KMS-11 (cell line): ENCODE measurements around the gene ACKR3.

Experiments
- H2AFZ ChIP-seq: fragments of 200-600 bp; sonication (generic); 2 replicates; pipeline ENCODE4 v1.6.1; 2016; ENCODE audit warnings: antibody characterized with exemption, mixed run types, low read depth
- H3K27ac ChIP-seq: fragments of 200-600 bp; sonication (generic); 2 replicates; pipeline ENCODE4 v1.6.1; 2016; ENCODE audit warnings: mild to moderate bottlenecking, mixed run types
- H3K27me3 ChIP-seq: fragments of 200-600 bp; sonication (generic); 2 replicates; pipeline ENCODE4 v1.6.1; 2017; ENCODE audit warnings: mild to moderate bottlenecking, low read depth, mixed run types, moderate library complexity; ENCODE audit not compliant: insufficient read depth
- H3K36me3 ChIP-seq: fragments of 200-600 bp; sonication (generic); 2 replicates; pipeline ENCODE4 v1.6.1; 2017; ENCODE audit warnings: mild to moderate bottlenecking, mixed run types; ENCODE audit not compliant: insufficient read depth
- H3K4me1 ChIP-seq: fragments of 200-600 bp; sonication (generic); 2 replicates; pipeline ENCODE4 v1.6.1; 2016; ENCODE audit warnings: mild to moderate bottlenecking, low read depth, mixed run types; ENCODE audit not compliant: poor library complexity, severe bottlenecking
- H3K4me2 ChIP-seq: fragments of 200-600 bp; sonication (generic); 2 replicates; pipeline ENCODE4 v1.7.0; 2016; ENCODE audit warnings: mild to moderate bottlenecking, mixed run types
- H3K4me3 ChIP-seq: fragments of 200-600 bp; sonication (generic); IDR thresholded peaks from 2 replicates; pipeline ENCODE4 v1.6.1; 2017; ENCODE audit warnings: low read depth, low read length, mixed read lengths; ENCODE audit not compliant: insufficient read depth
- H3K79me2 ChIP-seq: fragments of 200-600 bp; sonication (generic); 2 replicates; pipeline ENCODE4 v1.6.1; 2016; ENCODE audit warnings: low read depth, mixed run types; ENCODE audit not compliant: insufficient read depth
- H3K9ac ChIP-seq: fragments of 200-600 bp; sonication (generic); 2 replicates; pipeline ENCODE4 v1.6.1; 2016; ENCODE audit warnings: mild to moderate bottlenecking, mixed run types
- H4K20me1 ChIP-seq: fragments of 200-600 bp; sonication (generic); 2 replicates; pipeline ENCODE4 v1.6.1; 2016; ENCODE audit warnings: mild to moderate bottlenecking, mixed run types; ENCODE audit not compliant: insufficient read depth
- CTCF ChIP-seq: fragments of 200-600 bp; sonication (generic); conservative IDR thresholded peaks from 2 replicates; pipeline ENCODE4 v1.6.1; 2017; ENCODE audit warnings: low read depth, mild to moderate bottlenecking, antibody characterized with exemption, low read length, moderate library complexity, mixed read lengths

Gene ACKR3

GRCh38 chr2:236573066-236573929, 3.7 kb downstream of the ACKR3 start:
- Histone ChIP-seq H3K9ac (no peak overlapping the region), H4K20me1 (no peaks in the 10 kb centered on the region), H3K79me2 (no peaks in the 10 kb centered on the region), H3K4me3 (no peak overlapping the region), H3K27me3 (no peaks in the 10 kb centered on the region; the same call in 1 of the 2 replicates), H3K4me2 (no peak overlapping the region), H3K36me3 (no peaks in the 10 kb centered on the region), H3K4me1 (peaks cover 16% of the 10 kb centered on the region), H3K27ac (no peak overlapping the region), H2AFZ (no peak overlapping the region)
- TF ChIP-seq CTCF: no peak

GRCh38 chr2:236574000-236574399, 4.4 kb downstream of the ACKR3 start:
- H3K79me2 ChIP-seq: no peaks in the 10 kb centered on the region
- H3K4me1 ChIP-seq: peaks cover 10% of the 10 kb centered on the region
- H3K36me3 ChIP-seq: no peaks in the 10 kb centered on the region
- no peak overlapping the region for H2AFZ ChIP-seq
- H3K4me2 ChIP-seq: no peak overlapping the region
- H3K4me3 ChIP-seq: no peak overlapping the region
- no peaks in the 10 kb centered on the region for H3K27me3 ChIP-seq
- TF ChIP-seq CTCF: no peak
- H3K27ac ChIP-seq: no peak overlapping the region
- H3K9ac ChIP-seq: no peak overlapping the region
- no peaks in the 10 kb centered on the region for H4K20me1 ChIP-seq

- Histone ChIP-seq H3K4me3 (no peak overlapping the region), H3K27ac (no peak overlapping the region), H3K79me2 (no peaks in the 10 kb centered on the region), H2AFZ (no peak overlapping the region), H3K36me3 (no peaks in the 10 kb centered on the region), H3K4me1 (peaks cover 5% of the 10 kb centered on the region), H3K9ac (no peak overlapping the region), H3K27me3 (no peaks in the 10 kb centered on the region), H4K20me1 (no peaks in the 10 kb centered on the region), H3K4me2 (no peak overlapping the region)
- no peak for TF ChIP-seq CTCF
Observed at GRCh38 chr2:236574424-236575145, 5.0 kb downstream of the ACKR3 start.

GRCh38 chr2:236575510-236575909, 5.9 kb downstream of the ACKR3 start:
- Histone ChIP-seq H3K36me3 (no peaks in the 10 kb centered on the region), H2AFZ (no peak overlapping the region), H3K27ac (no peak overlapping the region), H3K4me3 (no peak overlapping the region), H3K9ac (no peak overlapping the region), H3K79me2 (no peaks in the 10 kb centered on the region), H3K4me2 (no peak overlapping the region), H4K20me1 (no peaks in the 10 kb centered on the region), H3K27me3 (no peaks in the 10 kb centered on the region), H3K4me1 (no peaks in the 10 kb centered on the region)
- no peak for TF ChIP-seq CTCF
